Adrenal gland (tissue), 5 donors: ENCODE results near the gene BMP8B.

Experiments
- CTCF ChIP-seq, 6 experiments: fragments of 450-650 bp in 4 of 6; fragments of 200-600 bp in 2 of 6; sonication (generic) in 1 of 6; IDR thresholded peaks; 1 replicate in 5 of 6; 2 replicates in 1 of 6; pipeline versions ENCODE4 v1.5.1 to v1.8.0; 2016 to 2021; ENCODE audit warnings: antibody characterized with exemption in 6 of 6, mild to moderate bottlenecking in 2 of 6, moderate library complexity in 1 of 6
- POLR2A ChIP-seq, 2 donors: fragments of 450-650 bp; IDR thresholded peaks; one replicate each; pipeline ENCODE4 v1.6.1; 2017; ENCODE audit warnings: antibody characterized with exemption in 2 of 2, mild to moderate bottlenecking in 2 of 2, moderate library complexity in 1 of 2
- donor health status: DM: no; HTN: no; CAD: no.

GRCh38 chr1:39829791-39830533, 41.3 kb upstream of the BMP8B start:
- TF ChIP-seq CTCF (IDR thresholded peaks at IDR 0.05) (no peak), POLR2A (IDR thresholded peaks at IDR 0.05) (no peak)
